Cardiac fibroblast (primary cell): ENCODE data around the gene GPC1.

Source experiments
- DNase-seq, 2 donors: peaks; one replicate each; pipeline versions ENCODE4 v3.0.0 to v3.0.0-alpha.2; 2010; ENCODE audit warnings: low read depth in 2 of 2
- H3K4me3 ChIP-seq, 2 donors: replicated peaks in 1 of 2; 1 replicate in 1 of 2; 2 replicates in 1 of 2; pipeline ENCODE4 v1.5.1; 2011; ENCODE audit warnings: low read depth in 2 of 2, low read length in 2 of 2, mild to moderate bottlenecking in 2 of 2, moderate library complexity in 1 of 2
- CTCF ChIP-seq: IDR thresholded peaks from one replicate; pipeline ENCODE4 v1.5.1; 2011; ENCODE audit warnings: low read depth, mild to moderate bottlenecking, low read length, inconsistent platforms

GPC1 gene

GRCh38 chr2:240439698-240440151 lies 4.3 kb downstream of the GPC1 start:
- DNase-seq: no peak
- no peak overlapping the region for H3K4me3 ChIP-seq
- no peak for TF ChIP-seq CTCF

- no peak overlapping the region for H3K4me3 ChIP-seq
- no peak for TF ChIP-seq CTCF
- DNase-seq: no peak
Measured at GRCh38 chr2:240440251-240440650, 4.8 kb downstream of the GPC1 start.

GRCh38 chr2:240440704-240441320 lies 5.3 kb downstream of the GPC1 start:
- no peak overlapping the region for H3K4me3 ChIP-seq
- no peak for TF ChIP-seq CTCF
- DNase-seq: no peak

GRCh38 chr2:240441326-240441992 lies 6.0 kb downstream of the GPC1 start:
- no peak overlapping the region for H3K4me3 ChIP-seq
- DNase-seq: no peak
- no peak for TF ChIP-seq CTCF

- TF ChIP-seq CTCF: no peak
Measured at GRCh38 chr2:240441993-240442411, 6.5 kb downstream of the GPC1 start.

GRCh38 chr2:240442891-240443715 lies 7.6 kb downstream of the GPC1 start:
- no peak for TF ChIP-seq CTCF
- no peak for DNase-seq
- H3K4me3 ChIP-seq: no peak overlapping the region

More at GRCh38 chr2:240441993-240442411, 6.5 kb downstream of the GPC1 start:
- no peak overlapping the region for H3K4me3 ChIP-seq
- DNase-seq: no peak
